ENCODE measurements around the gene MAD1L1.
"Not testable (repeated sequence)": the region's sequence is repeated elsewhere in the genome, so short reads cannot be mapped to it uniquely, and the experiment has no call there.

Gene MAD1L1

GRCh38 chr7:1987591-1988532 is 244.9 kb downstream of the MAD1L1 start:
- DNase-seq (ENCODE audit: low read depth) = no peak

DNA sequence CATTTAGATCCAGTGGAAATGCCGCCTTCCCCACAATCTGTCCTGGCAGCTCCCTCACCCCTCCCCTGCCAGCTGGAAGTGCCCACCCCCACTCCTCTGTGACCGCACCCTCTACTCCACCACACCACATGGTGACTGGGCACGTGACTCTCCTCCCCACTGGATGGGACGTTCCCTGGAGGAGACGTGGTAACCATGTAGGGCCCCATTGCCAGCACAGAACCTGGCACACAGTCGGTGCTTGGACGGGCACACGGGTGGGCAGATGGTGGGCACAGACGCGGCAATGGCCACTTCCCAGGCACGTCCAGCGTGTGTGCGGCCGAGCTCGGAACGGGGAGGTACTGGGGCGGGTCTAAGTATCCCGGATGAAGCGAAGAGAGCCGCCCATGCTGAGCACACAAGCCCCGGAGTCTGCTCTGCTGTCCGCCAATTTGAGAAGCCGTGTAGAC is 245.6 kb downstream of the MAD1L1 start:
- DNase-seq (ENCODE audit: low read depth) = no peak

- no peak for DNase-seq (ENCODE audit: low read depth)
Measured at GRCh38 chr7:1986366-1987083, 246.2 kb downstream of the MAD1L1 start.

DNA sequence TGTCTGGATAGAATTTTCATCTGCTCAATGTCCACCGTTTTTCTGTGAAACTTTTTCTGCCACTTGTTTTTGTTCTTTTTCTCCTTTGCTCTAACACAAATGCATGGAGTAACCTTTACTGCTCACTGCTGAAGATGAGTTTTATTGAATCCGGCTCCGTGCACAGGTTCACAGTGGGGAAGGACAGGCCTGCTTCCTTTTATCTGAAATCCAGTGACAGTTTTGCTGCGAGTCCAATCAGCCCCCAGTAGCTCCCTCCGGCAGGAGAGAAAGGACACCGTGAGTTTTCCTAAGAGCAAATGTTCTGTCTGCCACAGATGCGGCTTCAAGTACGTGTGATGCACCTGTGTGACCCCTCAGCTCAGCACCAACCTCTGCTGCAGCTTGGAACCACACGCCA is 246.8 kb downstream of the MAD1L1 start:
- DNase-seq (ENCODE audit: low read depth) = no peak

DNA sequence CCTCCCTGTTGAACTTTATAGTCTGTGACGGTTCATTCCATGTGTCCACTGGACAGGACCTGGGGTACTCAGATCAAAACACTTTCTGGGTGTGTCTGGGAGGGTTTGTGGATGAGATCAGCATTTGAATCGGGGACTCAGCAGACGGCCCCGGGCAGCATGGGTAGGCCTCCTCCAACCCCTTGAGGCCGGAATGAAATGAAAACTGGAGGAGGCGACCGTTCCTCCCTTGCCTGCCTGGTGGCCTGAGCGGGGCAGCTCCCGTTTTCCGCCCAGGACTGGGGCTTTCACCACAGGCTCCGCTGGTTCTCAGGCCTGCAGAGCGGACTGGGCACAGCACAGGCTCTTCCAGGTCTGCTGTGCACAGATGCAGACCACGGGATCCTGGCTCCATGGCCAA is 247.7 kb downstream of the MAD1L1 start:
- DNase-seq (ENCODE audit: low read depth) = no peak

- DNase-seq (ENCODE audit: low read depth) = no peak
Measured at GRCh38 chr7:1981878-1982230, 250.9 kb downstream of the MAD1L1 start.

DNA sequence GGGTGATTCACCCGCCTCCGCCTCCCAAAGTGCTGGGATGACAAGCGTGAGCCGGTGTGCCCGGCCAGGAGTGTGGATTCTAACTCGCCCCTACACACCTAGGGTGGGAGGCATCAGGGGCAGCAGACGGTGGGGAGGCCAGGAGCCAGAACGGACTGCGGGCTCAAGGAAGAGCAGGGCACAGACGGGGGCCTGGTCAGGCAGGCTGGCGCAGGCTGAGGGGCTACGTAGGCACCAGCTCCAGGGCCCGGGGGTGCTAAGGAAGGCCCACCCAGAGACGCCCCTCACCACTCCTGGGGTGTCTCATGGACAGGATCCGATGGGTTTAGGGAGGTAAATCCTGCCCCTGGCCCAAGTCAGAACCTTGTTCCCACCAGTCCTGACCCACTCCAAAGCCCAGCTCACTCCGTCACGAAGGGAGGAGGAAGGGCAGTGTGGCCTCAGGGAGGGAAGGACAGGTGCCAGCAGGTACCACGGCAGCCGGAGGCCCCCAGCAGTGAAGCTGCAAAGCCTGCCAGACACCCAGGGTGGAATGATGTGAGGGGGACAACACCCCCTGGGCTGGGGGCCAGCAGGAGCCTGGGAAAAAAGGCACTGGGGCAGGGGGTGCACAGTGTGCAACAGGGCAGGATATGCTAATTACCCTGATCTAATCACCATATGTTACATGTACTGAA is 251.4 kb downstream of the MAD1L1 start:
- no peak for DNase-seq (ENCODE audit: low read depth)

DNA sequence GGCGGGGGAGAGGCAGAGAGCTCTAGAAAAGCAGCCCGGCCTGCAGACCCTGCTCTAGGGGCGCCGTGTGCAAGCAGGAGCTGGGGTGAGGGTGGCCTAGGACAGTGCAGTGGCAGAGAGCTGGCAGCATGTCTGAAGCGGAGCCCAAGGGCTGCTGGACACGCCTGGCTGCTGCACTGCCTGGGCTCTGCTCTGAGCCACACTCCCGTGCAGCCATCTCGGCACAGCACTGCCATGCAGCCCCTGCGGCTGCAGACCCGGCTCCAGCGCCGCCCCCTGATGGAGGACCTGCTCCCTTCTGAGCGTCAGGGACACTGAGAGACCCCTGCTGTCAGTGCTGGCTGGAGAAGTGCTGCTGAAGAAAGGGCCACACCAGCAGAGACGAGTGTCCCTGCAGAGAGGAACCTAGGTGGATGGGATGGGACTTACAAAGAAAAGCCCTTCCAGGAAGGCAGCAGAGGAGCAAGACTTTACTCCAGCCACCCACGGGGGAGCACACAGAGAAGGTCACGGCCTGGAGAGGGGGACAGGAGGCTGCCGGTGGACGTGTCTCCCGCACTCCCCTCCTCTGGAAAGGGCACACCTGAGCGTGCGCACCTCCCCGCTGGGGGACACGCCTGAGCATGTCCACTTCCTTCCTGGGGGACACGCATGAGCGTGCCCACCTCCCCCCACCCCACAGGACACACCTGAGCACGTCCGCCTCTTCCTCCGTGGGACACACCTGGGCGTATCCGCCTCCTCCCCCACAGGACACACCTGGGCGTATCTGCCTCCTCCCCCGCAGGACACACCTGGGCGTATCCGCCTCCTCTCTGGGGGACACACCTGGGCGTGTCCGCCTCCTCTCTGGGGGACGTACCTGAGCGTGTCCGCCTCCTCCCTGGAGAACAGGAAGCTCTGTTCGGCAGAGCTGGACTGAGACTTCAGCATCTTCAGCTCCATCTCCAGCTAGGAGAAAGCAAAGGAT is 252.9 kb downstream of the MAD1L1 start:
- no peak for DNase-seq (ENCODE audit: low read depth)

GRCh38 chr7:1978656-1979590 is 253.8 kb downstream of the MAD1L1 start:
- no peak for DNase-seq (ENCODE audit: low read depth)

- DNase-seq (ENCODE audit: low read depth) = no peak
Measured at GRCh38 chr7:1977876-1978441, 254.8 kb downstream of the MAD1L1 start.

DNA sequence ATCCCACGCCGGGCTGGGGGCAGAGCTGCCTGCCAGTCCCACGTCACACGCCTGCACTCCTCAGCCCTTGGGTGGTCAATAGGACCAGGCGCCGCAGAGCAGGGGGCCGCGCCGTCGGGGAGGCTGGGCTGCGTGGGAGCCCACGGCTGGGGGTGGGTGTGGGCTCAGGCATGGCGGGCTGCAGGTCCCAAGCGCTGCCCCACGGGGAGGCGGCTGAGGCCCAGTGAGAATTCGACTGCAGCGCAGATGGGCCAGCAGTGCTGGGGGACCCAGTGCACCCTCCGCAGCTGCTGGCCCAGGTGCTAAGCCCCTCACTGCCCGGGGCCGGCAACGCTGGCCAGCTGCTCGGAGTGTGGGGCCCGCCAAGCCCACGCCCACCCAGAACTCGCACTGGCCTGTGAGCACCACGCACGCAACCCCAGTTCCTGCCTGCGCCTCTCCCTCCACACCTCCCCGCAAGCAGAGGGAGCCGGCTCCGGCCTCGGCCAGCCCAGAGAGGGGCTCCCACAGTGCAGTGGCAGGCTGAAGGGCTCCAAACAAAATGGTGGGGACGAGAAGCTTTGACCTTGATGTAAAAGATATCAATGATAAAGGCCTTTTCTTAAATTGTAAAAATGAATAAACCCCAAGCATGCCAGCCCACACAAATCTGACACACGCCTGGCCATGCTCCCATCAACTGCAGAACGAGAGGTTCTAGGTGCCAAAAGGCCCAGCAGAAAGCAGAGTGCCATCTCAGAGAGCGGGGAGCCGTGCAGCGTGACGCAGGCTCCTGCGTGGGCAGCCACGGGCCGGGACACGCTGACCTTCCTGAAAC is 255.5 kb downstream of the MAD1L1 start:
- DNase-seq (ENCODE audit: low read depth) = no peak

GRCh38 chr7:1976521-1976920 is 256.2 kb downstream of the MAD1L1 start:
- not testable (repeated sequence) for DNase-seq (ENCODE audit: low read depth)

GRCh38 chr7:1975581-1975980 is 257.2 kb downstream of the MAD1L1 start:
- DNase-seq (ENCODE audit: low read depth) = no peak

GRCh38 chr7:1975179-1975578 is 257.6 kb downstream of the MAD1L1 start:
- DNase-seq (ENCODE audit: low read depth) = no peak

- DNase-seq (ENCODE audit: low read depth) = no peak
Measured at GRCh38 chr7:1974290-1975101, 258.2 kb downstream of the MAD1L1 start.

DNA sequence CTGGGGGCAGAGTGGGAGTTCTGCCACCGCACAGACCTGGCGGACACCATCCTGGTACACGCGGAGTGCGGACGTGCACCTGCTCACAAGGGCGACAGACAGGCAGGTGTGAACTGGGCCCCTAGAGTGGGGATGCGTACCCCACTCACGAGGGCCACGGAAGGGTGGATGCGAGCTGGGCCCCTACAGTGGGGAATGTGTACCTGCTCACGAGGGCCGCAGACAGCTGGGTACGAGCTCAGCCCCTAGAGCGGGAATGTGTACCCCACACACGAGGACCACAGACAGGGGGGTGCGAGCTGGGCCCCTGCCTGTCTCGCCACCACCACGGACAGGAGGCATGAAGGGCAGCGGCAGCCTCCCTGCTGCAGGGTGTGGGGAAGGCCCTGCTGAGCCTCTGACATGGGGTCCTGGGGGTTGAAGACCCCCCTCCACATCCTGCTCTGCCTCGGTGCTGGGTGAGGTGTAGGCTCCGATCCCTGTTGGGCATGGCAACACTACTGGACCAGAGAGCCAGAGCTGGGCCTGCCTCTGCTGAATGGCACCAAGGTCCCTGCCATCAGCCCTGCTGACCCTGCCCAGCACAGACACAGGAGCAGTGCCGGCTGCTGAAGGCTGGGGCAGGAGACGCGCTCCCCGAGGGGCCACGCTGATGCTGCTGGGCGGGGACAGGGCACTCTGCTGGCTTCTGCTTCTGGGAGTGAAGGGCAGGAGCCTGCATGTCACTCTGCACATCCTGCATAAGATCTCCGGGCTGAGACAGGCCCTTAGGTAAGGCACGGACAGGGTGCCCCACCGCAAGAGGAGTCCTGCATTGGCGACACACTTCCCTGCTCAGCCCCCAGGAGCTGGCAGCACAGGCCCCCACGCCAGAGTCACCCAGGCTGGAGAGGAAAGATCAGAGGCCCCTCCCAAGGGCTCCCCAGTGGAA is 259.2 kb downstream of the MAD1L1 start:
- no peak for DNase-seq (ENCODE audit: low read depth)

GRCh38 chr7:1972744-1973143 is 260.0 kb downstream of the MAD1L1 start:
- DNase-seq (ENCODE audit: low read depth) = no peak

Measured in stimulated activated CD8-positive, alpha-beta memory T cell treated with anti-CD3 and anti-CD28 coated beads, Interleukin-12 subunit alpha, Interleukin-12 subunit beta, amount 100 ng/mL, for 1 hour (primary cell).